Caco-2 (cell line): ENCODE results near the gene PROX2. TPM values are rescaled to one million over a fixed set of nuclear protein-coding genes. Genes with fewer than 3 reads are reported as not detected.

Experiments used
- BruUV-seq: library from RNA; stranded (reverse); fragments of 400-500 nt; replicated peaks from 2 replicates; lab custom pipeline; 2021; lab: Mats Ljungman, UMichigan
- CTCF ChIA-PET: fragments of 300-600 bp; sonication (Branson Sonifier 250); formaldehyde crosslinking; loops from one replicate; lab custom pipeline; 2022; ENCODE audit warnings: antibody characterized with exemption; lab: Charles Lee
- POLR2A ChIA-PET: fragments of 300-600 bp; sonication (Branson Sonifier 250); formaldehyde crosslinking; loops from one replicate; lab custom pipeline; 2022; ENCODE audit warnings: antibody characterized with exemption; lab: Charles Lee
- DNase-seq, 2 experiments: peaks; one replicate each; pipeline versions ENCODE4 v3.0.0 to v3.0.0-alpha.2; 2020 to 2022
- H3K27me3 ChIP-seq: replicated peaks from 2 replicates; pipeline ENCODE4 v1.6.0; 2011; ENCODE audit warnings: low read length; ENCODE audit not compliant: control insufficient read depth, insufficient read depth
- H3K36me3 ChIP-seq: 2 replicates; pipeline ENCODE4 v1.5.1; 2011; ENCODE audit warnings: low read length; ENCODE audit not compliant: control insufficient read depth, insufficient read depth
- H3K4me1 ChIP-seq: fragments of 250-450 bp; sonication (Bioruptor Pico); 2 replicates; pipeline ENCODE4 v1.5.1; 2020; ENCODE audit warnings: mild to moderate bottlenecking
- H3K4me3 ChIP-seq: 2 replicates; pipeline ENCODE4 v1.5.1; 2011; ENCODE audit warnings: low read depth, mild to moderate bottlenecking, control low read depth, low read length
- H3K9me3 ChIP-seq: fragments of 250-450 bp; sonication (Bioruptor Pico); 2 replicates; pipeline ENCODE4 v1.5.1; 2020; ENCODE audit warnings: mild to moderate bottlenecking, moderate library complexity
- H3K27ac Mint-ChIP-seq: one replicate; pipeline ENCODE4 v1.8.0; 2022; ENCODE audit warnings: mixed read lengths; ENCODE audit not compliant: unreplicated experiment
- H3K27me3 Mint-ChIP-seq: one replicate; pipeline ENCODE4 v1.8.0; 2022; ENCODE audit warnings: mixed read lengths; ENCODE audit not compliant: insufficient read depth, unreplicated experiment
- H3K36me3 Mint-ChIP-seq: one replicate; pipeline ENCODE4 v1.8.0; 2022; ENCODE audit warnings: mild to moderate bottlenecking, mixed read lengths; ENCODE audit not compliant: insufficient read depth, unreplicated experiment
- H3K4me1 Mint-ChIP-seq: one replicate; pipeline ENCODE4 v1.8.0; 2022; ENCODE audit warnings: low read depth, mixed read lengths; ENCODE audit not compliant: unreplicated experiment
- H3K4me3 Mint-ChIP-seq: one replicate; pipeline ENCODE4 v1.8.0; 2022; ENCODE audit warnings: mild to moderate bottlenecking, moderate library complexity, mixed read lengths; ENCODE audit not compliant: unreplicated experiment
- H3K9me3 Mint-ChIP-seq: one replicate; pipeline ENCODE4 v1.8.0; 2022; ENCODE audit warnings: mixed read lengths; ENCODE audit not compliant: unreplicated experiment
- intact Hi-C: fragments of 100-400 bp; cut with micrococcal nuclease; formaldehyde crosslinking; loops from one replicate; pipeline ENCODE4 v1.10.0; 2022; ENCODE audit not compliant: unreplicated experiment
- total RNA-seq: library from RNA; stranded (reverse); gene quantifications from 2 replicates; pipeline ENCODE4 v1.2.3, GENCODE V29; 2022
- TF ChIP-seq, protein P1 (sequence below), 2 experiments: fragments of 200-600 bp in 1 of 2; IDR thresholded peaks; 1 replicate in 1 of 2; 2 replicates in 1 of 2; pipeline versions ENCODE4 v1.5.1 to v1.8.0; 2011 to 2022; ENCODE audit warnings: antibody characterized with exemption in 1 of 2, control low read depth in 1 of 2, inconsistent platforms in 1 of 2, low read depth in 1 of 2, low read length in 1 of 2, mild to moderate bottlenecking in 1 of 2, moderate library complexity in 1 of 2; ENCODE audit not compliant: insufficient read depth in 1 of 2, severe bottlenecking in 1 of 2, unreplicated experiment in 1 of 2

PROX2 gene
- total RNA-seq, 1 experiment from 2014 or later: not detected

GRCh38 chr14:74861734-74862090 is 14.2 kb downstream of the PROX2 start:
- H3K4me1 ChIP-seq: no peaks in the 10 kb centered on the region
- Mint-ChIP-seq H3K9me3 (no peaks in the 10 kb centered on the region), H3K27me3 (peaks cover 10% of the 10 kb centered on the region), H3K36me3 (no peaks in the 10 kb centered on the region), H3K27ac (no peak overlapping the region), H3K4me1 (no peaks in the 10 kb centered on the region), H3K4me3 (no peak overlapping the region)
- no peaks in the 10 kb centered on the region for H3K36me3 ChIP-seq
- POLR2A ChIA-PET: no interaction called here
- no peaks in the 10 kb centered on the region; the same call in 1 of the 2 replicates for H3K27me3 ChIP-seq
- no peak overlapping the region for H3K4me3 ChIP-seq
- no TSS peak for BruUV-seq
- TF ChIP-seq, protein P1, sequence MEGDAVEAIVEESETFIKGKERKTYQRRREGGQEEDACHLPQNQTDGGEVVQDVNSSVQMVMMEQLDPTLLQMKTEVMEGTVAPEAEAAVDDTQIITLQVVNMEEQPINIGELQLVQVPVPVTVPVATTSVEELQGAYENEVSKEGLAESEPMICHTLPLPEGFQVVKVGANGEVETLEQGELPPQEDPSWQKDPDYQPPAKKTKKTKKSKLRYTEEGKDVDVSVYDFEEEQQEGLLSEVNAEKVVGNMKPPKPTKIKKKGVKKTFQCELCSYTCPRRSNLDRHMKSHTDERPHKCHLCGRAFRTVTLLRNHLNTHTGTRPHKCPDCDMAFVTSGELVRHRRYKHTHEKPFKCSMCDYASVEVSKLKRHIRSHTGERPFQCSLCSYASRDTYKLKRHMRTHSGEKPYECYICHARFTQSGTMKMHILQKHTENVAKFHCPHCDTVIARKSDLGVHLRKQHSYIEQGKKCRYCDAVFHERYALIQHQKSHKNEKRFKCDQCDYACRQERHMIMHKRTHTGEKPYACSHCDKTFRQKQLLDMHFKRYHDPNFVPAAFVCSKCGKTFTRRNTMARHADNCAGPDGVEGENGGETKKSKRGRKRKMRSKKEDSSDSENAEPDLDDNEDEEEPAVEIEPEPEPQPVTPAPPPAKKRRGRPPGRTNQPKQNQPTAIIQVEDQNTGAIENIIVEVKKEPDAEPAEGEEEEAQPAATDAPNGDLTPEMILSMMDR (IDR thresholded peaks at IDR 0.05; ENCODE audit: insufficient read depth in 1 of 2, low read depth in 1 of 2, low read length in 1 of 2, severe bottlenecking in 1 of 2, unreplicated experiment in 1 of 2): no peak
- CTCF ChIA-PET: interaction anchor here (0.6 to 3.3 kb wide), 7 partner anchors 10 to 301 kb away, joined by 3 to 122 read pairs (median 6); no protein-coding TSS in a partner anchor
- intact Hi-C loops: loop anchor here (1.0 kb wide), 1 partner anchor 44 kb away; no protein-coding TSS in a partner anchor
- no peak for DNase-seq
- no peaks in the 10 kb centered on the region for H3K9me3 ChIP-seq

GRCh38 chr14:74860899-74861733 is 14.8 kb downstream of the PROX2 start:
- intact Hi-C loops: loop anchor here (1.0 kb wide), 1 partner anchor 44 kb away; no protein-coding TSS in a partner anchor
- no peaks in the 10 kb centered on the region for H3K4me1 Mint-ChIP-seq
- ChIA-PET POLR2A (no interaction called here), CTCF (interaction anchor here (0.6 to 3.3 kb wide), 24 partner anchors 10 to 1064 kb away, joined by 3 to 122 read pairs (median 4); partner anchors contain the start of gene RPS6KL1)
- peaks cover 4% of the 10 kb centered on the region for H3K27me3 Mint-ChIP-seq
- H3K36me3 Mint-ChIP-seq: no peaks in the 10 kb centered on the region
- H3K4me3 ChIP-seq: no peak overlapping the region
- BruUV-seq: no TSS peak
- H3K27me3 ChIP-seq: no peaks in the 10 kb centered on the region
- H3K4me3 Mint-ChIP-seq: no peak overlapping the region
- TF ChIP-seq, protein P1 (IDR thresholded peaks at IDR 0.05; ENCODE audit: insufficient read depth in 1 of 2, low read depth in 1 of 2, low read length in 1 of 2, severe bottlenecking in 1 of 2, unreplicated experiment in 1 of 2): peak; percentile 79 to 80
- peak; percentile 86 to 89 for DNase-seq
- no peaks in the 10 kb centered on the region for H3K9me3 ChIP-seq
- no peaks in the 10 kb centered on the region for H3K36me3 ChIP-seq
- H3K9me3 Mint-ChIP-seq: no peaks in the 10 kb centered on the region
- H3K4me1 ChIP-seq: no peaks in the 10 kb centered on the region
- H3K27ac Mint-ChIP-seq: no peak overlapping the region

DNA sequence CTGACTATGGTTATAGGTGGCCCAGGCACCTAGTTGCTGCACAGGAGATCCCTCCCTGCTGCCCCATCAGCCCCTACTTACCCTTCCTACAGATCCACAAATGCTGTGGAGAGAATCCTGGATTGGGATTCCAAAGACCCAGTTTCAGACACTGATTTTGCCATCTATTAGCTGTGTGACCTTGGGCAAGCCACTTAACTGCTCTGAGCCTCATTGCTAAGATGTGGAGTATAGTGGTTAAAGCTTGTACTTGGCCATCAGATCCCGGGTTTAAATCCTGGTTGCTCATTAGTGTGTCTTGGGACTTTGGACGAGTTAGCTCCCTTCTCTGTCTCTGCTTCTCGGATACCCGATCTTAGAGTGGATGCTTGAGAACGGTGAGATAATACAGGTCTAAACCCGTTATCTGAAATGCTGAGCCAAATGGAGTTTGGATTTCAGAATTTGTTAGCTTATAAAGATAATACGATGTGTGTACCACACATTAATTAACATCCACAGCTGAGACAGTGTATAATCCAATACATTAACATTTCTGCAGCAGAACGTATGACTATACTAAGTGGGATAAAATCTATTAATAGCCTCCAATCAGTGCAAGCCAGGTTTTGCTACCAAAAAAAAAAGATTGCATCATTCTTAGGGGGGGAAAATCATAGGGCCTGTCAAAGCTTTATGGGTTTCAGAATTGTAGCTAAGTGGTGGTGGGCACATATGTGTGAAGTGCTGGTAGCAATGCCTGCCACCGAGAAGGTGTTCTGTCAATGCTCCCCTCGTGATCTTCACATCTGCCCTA is 16.0 kb downstream of the PROX2 start:
- CTCF ChIA-PET: interaction anchor here (0.6 to 3.3 kb wide), 6 partner anchors 9 to 251 kb away, joined by 3 to 122 read pairs (median 15); no protein-coding TSS in a partner anchor

More for the DNA sequence above, 16.0 kb downstream of the PROX2 start:
- H3K4me1 Mint-ChIP-seq: no peaks in the 10 kb centered on the region
- DNase-seq: no peak
- Histone ChIP-seq H3K36me3 (no peaks in the 10 kb centered on the region), H3K4me1 (no peaks in the 10 kb centered on the region), H3K27me3 (no peaks in the 10 kb centered on the region), H3K4me3 (no peak overlapping the region), H3K9me3 (no peaks in the 10 kb centered on the region)
- BruUV-seq: no TSS peak
- H3K9me3 Mint-ChIP-seq: no peaks in the 10 kb centered on the region
- H3K4me3 Mint-ChIP-seq: no peak overlapping the region
- intact Hi-C loops: no loop called here
- no peaks in the 10 kb centered on the region for H3K36me3 Mint-ChIP-seq
- no peak overlapping the region for H3K27ac Mint-ChIP-seq
- POLR2A ChIA-PET: no interaction called here
- peaks cover 2% of the 10 kb centered on the region for H3K27me3 Mint-ChIP-seq
- TF ChIP-seq, protein P1 (IDR thresholded peaks at IDR 0.05; ENCODE audit: insufficient read depth in 1 of 2, low read depth in 1 of 2, low read length in 1 of 2, severe bottlenecking in 1 of 2, unreplicated experiment in 1 of 2): no peak
